Ecto neural progenitor cell (in vitro differentiated cells): ENCODE results near the gene NCAPD3.
A peak's percentile ranks its signal among the peaks of the same experiment; 100 is the strongest.
"Not testable (repeated sequence)": the region's sequence is repeated elsewhere in the genome, so short reads cannot be mapped to it uniquely, and the experiment has no call there.

Experiments used
- DNase-seq: peaks from one replicate; pipeline ENCODE4 v3.0.0-alpha.2; 2018; ENCODE audit warnings: low spot score

Gene NCAPD3

GRCh38 chr11:134223836-134224709 is at the start of gene NCAPD3, which contains the start of gene VPS26B:
NCAPD3 (minus strand) TSS chr11:134223967; CDS start chr11:134223926, 41 bp downstream.
VPS26B (plus strand) TSS chr11:134224671; CDS start chr11:134225123, 452 bp downstream.
- DNase-seq: peak; percentile 98

- DNase-seq: no peak
These were observed 49.5 kb upstream of the NCAPD3 start for GRCh38 chr11:134273317-134273712.

GRCh38 chr11:134272381-134273316 is 48.9 kb upstream of the NCAPD3 start:
- peak; percentile 42 for DNase-seq

DNA sequence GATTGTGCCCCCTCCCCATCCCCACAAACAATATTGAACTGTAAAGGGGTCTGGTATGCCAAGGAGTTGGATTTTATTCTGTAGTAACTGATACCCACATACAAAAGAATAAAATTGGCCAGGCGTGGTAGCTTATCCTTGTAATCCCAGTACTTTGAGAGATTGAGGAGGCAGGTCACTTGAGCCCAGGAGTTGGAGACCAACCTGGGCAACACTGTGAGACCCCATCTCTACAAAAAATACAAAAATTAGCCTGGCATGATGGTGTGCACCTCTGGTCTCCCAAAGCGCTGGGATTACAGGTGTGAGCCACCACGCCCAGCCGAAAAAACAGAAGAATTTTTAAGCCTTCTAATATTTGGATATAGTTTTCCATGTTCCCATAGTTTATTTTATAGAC is 48.2 kb upstream of the NCAPD3 start:
- peak; percentile 9 for DNase-seq

GRCh38 chr11:134270250-134270714 is 46.5 kb upstream of the NCAPD3 start:
- no peak for DNase-seq

DNA sequence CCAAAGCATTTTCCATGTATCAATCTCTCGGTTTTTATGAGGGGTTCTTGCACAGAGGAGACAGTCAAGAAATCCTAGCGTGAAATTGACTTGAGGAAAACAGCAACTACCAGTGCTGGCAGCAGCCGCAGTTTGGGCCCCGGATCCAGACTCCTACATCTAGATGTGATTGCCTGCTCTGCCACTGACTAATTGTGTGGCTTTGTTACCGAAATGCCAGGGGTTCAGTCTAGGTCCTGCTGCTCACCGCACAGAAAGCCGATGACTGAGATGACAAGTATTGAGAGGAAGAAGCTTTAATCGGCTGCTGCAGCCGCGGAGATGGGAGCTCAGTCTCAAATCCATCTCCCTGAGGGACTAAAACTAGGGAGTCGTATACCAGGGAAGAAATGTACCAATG is 44.2 kb upstream of the NCAPD3 start:
- DNase-seq: no peak

- DNase-seq: no peak
These were observed 43.7 kb upstream of the NCAPD3 start for GRCh38 chr11:134267461-134267860.

DNA sequence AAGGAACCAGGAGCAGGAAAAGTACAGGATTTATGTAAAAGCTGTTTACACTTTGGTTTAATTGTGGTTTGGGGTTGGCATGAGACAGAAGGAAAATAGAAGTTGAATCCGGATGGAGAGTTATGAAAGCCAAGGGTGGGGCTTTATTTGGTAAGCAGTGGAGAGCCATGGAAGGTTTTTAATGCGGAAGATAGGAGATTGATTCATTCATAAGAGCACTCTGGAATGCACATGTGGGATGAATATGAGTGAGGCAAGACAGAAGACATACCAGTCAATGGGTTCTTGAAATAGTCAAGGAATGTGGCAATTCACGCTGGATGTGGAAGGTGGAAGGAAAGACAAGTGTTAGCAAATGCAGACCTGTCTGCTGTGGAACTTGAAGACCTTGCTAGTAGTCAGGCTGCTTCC is 43.1 kb upstream of the NCAPD3 start:
- DNase-seq: no peak

GRCh38 chr11:134266440-134266839 is 42.7 kb upstream of the NCAPD3 start:
- no peak for DNase-seq

DNA sequence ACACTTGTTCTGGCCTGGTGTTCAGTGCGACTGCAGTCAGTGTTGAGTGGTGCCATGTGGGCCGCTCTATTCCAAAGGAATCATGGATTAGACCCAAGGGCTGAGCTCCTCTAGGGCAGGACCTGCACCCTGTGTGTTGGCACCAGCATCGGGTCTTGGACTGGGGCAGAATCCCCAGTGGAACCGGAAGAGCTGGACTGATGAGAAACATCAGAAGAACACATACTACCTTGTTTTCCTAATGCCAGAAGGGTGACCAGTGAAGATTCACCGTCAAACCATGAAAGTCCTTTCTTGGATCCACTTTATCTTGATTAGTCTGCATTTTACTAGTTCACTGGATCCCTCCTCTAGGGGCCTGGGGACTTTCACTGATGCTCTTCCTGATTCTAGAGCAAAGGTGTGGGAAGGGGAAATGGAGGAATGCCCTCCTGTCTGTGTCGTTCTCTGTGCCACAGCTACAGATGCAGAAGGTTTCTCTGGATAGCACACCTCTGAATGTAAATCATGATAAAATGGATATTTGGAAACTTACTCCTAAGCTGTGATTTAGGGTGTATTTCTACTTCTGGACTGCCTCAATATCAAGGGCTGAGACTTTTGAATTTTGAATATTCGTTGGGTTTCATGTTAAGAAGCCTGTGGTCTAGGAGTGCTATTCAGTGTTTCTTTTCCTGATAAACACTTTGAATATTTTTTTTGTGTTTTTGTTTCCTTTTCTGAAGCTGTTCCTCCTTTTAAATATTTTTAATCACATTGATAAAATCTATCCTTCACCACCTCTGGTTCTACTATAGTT is 41.4 kb upstream of the NCAPD3 start:
- DNase-seq: no peak

DNA sequence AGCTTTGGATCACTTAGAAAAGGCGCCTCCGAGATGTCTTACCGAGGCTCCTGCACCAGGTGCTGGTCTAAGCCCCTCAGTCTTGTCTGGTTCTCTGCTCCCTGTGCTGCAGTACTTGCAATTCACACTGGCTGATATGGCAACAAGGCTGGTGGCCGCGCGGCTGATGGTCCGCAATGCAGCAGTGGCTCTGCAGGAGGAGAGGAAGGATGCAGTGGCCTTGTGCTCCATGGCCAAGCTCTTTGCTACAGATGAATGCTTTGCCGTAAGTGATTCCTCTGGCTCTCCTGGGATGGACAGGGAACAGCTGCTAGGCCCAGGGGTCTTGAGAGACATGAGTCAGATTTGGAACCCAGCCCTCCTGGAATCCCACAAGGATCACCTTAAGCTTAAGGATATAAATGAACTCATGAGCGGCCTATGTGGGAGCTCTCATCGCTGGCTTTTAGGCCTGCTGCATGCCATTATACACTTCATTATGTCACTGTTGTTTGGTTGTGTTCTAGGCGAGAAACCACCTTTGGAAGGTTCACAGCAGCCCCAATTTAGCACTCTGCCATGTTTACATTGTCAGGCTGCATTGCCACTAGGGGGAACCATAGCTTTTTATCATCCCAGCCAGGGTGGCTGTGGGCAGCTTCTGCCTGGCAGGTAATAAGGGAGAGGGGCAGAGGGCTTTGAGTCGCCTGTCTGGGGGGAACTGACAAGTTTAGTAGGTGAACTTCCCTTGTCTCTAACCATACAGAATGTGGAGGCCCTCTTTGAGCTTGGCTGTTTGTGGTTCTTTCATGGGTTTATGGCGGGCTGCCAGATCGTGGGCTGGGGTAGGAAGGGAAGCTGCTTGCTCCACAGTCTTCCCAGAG is 38.1 kb upstream of the NCAPD3 start:
- no peak for DNase-seq

DNA sequence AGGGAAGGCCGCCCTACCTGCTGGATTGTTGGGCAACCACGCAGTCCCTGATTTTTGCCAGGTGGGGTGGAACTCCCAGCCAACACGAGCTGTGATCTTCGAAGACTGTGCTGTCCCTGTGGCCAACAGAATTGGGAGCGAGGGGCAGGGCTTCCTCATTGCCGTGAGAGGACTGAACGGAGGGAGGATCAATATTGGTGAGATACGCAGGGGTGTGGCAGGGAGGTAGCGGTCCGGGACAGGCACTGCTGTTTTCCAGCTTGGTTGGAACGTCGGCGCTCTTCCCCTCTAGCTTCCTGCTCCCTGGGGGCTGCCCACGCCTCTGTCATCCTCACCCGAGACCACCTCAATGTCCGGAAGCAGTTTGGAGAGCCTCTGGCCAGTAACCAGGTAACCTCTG is 37.2 kb upstream of the NCAPD3 start:
- DNase-seq: no peak

- no peak for DNase-seq
These were observed 36.7 kb upstream of the NCAPD3 start for GRCh38 chr11:134260503-134260902.

DNA sequence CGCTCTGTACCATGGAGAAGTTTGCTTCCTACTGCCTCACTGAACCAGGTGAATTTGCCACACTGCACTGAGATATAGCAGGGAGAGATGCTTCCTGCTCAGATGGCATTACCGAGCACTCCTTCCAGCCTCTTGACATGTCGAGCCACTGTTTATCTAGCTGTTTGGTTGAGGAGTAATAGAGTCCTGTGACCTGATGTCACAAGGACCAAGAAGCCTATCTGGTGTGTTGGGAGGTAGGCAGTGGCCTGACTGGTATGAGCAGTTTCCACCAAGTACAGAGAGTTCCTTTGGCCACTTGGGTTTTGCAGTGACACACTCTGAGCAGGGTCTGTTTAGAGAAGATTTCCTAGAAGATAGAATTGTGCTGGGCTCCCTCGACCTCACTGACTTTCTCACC is 34.8 kb upstream of the NCAPD3 start:
- DNase-seq: no peak

GRCh38 chr11:134257101-134257500 is 33.3 kb upstream of the NCAPD3 start:
- DNase-seq: no peak

- not testable (repeated sequence) for DNase-seq
These were observed 31.4 kb upstream of the NCAPD3 start for GRCh38 chr11:134255184-134255561.

- no peak for DNase-seq
These were observed 30.8 kb upstream of the NCAPD3 start for GRCh38 chr11:134254433-134255183.

DNA sequence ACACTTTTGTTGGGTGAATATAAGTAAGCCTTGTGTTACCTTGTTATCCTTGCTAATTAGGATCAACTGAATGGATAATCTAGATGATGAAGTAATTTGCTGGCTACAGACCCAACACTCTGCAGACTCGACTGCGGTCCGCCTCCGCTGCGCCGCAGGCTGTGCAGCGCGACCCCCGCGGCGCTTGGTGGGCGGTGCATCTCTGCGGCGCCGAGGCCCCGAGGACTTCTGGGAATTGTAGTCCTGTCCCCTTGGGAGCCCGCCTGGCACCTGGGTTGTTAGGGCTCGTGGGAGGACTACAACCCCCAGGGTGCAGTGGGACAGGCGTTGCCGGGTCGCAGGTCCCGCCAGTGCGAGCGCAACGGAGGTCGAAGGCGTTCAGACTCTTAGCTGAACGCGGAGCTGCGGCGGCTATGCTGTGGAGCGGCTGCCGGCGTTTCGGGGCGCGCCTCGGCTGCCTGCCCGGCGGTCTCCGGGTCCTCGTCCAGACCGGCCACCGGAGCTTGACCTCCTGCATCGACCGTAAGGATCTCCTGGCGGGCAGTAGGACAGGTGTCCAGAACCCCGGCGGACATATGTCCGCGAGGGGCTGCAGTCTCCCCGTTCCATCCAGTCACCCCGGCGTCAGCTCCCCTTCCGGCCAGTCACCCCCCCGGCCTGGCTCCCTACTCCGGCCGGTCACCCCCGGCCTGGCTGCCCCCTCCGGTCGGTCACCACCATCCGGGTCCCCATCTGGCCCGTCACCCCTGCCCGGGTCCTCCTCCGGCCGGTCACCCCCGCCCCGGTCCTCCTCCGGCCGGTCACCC is 29.6 kb upstream of the NCAPD3 start, which contains the start of the genes ACAD8 and THYN1:
TSS of gene ACAD8 (plus strand) at position 381 of the 806 bp plus-strand sequence. CDS start at position 414, 33 bp downstream.
TSS of gene THYN1 (minus strand) at position 165 of the 806 bp plus-strand sequence. CDS start 470 bp downstream, outside the sequence.
- peak; percentile 97 for DNase-seq
